ENCODE data around the gene TMEM163. TPM values are rescaled to one million over a fixed set of nuclear protein-coding genes. Genes with fewer than 3 reads are reported as not detected.

TMEM163 gene
- total RNA-seq, 2 donors from 2014 or later, result 0.24 TPM; not detected in 1

GRCh38 chr2:134457353-134457752, 261.4 kb downstream of the TMEM163 start:
- no peak overlapping the region for H3K27ac Mint-ChIP-seq
- Histone ChIP-seq H3K4me3 (ENCODE audit: low read length) (no peak overlapping the region), H3K4me1 (ENCODE audit: control insufficient read depth, insufficient read depth, low read length) (peaks cover 7% of the 10 kb centered on the region), H3K9ac (ENCODE audit: extremely low read depth, low read length, poor library complexity, severe bottlenecking) (no peak overlapping the region), H3K36me3 (ENCODE audit: control insufficient read depth, insufficient read depth, low read length) (peaks cover 6% of the 10 kb centered on the region), H3K27ac (ENCODE audit: low read depth, low read length) (no peak overlapping the region), H3K9me3 (ENCODE audit: control insufficient read depth, low read length) (no peaks in the 10 kb centered on the region), H3K27me3 (ENCODE audit: control insufficient read depth, insufficient read depth, low read length, poor library complexity, severe bottlenecking) (no peaks in the 10 kb centered on the region)
- WGBS, 2 experiments (ENCODE audit: insufficient coverage in 1 of 2, insufficient read length in 1 of 2), result 93 to 94% methylated on average over 7 of the region's 7 CpGs
- no peak overlapping the region for H3K4me3 Mint-ChIP-seq
- no peaks in the 10 kb centered on the region for H3K9me3 Mint-ChIP-seq
- no peak for TF ChIP-seq CTCF (conservative IDR thresholded peaks at IDR 0.05)
- DNase-seq, result peak; percentile 35
- peaks cover 2% of the 10 kb centered on the region for H3K4me1 Mint-ChIP-seq
- H3K27me3 Mint-ChIP-seq (ENCODE audit: insufficient read depth), result no peaks in the 10 kb centered on the region
- no peaks in the 10 kb centered on the region for H3K36me3 Mint-ChIP-seq (ENCODE audit: low read depth)

DNA sequence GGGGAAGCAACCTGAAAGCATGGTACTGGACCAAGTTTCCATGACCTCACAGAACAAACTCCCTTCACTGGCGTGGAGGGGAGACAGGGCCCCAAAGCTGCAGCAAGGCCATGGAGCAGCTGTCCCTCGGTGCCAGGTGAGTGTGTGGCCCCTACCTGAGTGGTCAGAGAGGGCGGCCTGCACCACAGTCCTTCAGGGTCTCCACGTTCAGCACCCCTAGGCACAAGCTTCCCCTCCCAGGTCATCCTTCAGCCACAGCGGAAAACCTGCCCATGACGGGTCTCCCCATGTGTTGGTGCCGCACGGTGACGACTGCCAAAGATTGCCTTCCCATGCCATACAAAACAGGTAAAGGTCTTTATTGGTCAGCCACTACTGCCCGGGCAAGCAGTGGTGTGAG, 263.4 kb downstream of the TMEM163 start:
- DNase-seq, result peak; percentile 16
- Mint-ChIP-seq H3K36me3 (ENCODE audit: low read depth) (no peaks in the 10 kb centered on the region), H3K27ac (no peak overlapping the region), H3K27me3 (ENCODE audit: insufficient read depth) (no peaks in the 10 kb centered on the region), H3K4me3 (no peak overlapping the region), H3K4me1 (peaks cover 4% of the 10 kb centered on the region), H3K9me3 (no peaks in the 10 kb centered on the region)
- WGBS, 2 experiments (ENCODE audit: insufficient coverage in 1 of 2, insufficient read length in 1 of 2), result 95% methylated on average over 10 of the region's 10 CpGs; no CpG with 5 or more reads in 1 of the 2 experiments
- Histone ChIP-seq H3K9me3 (ENCODE audit: control insufficient read depth, low read length) (no peaks in the 10 kb centered on the region), H3K9ac (ENCODE audit: extremely low read depth, low read length, poor library complexity, severe bottlenecking) (no peak overlapping the region), H3K27me3 (ENCODE audit: control insufficient read depth, insufficient read depth, low read length, poor library complexity, severe bottlenecking) (no peaks in the 10 kb centered on the region), H3K4me3 (ENCODE audit: low read length) (no peak overlapping the region), H3K36me3 (ENCODE audit: control insufficient read depth, insufficient read depth, low read length) (peaks cover 6% of the 10 kb centered on the region), H3K27ac (ENCODE audit: low read depth, low read length) (no peak overlapping the region), H3K4me1 (ENCODE audit: control insufficient read depth, insufficient read depth, low read length) (peaks cover 7% of the 10 kb centered on the region)
- TF ChIP-seq CTCF (conservative IDR thresholded peaks at IDR 0.05), result no peak

DNA sequence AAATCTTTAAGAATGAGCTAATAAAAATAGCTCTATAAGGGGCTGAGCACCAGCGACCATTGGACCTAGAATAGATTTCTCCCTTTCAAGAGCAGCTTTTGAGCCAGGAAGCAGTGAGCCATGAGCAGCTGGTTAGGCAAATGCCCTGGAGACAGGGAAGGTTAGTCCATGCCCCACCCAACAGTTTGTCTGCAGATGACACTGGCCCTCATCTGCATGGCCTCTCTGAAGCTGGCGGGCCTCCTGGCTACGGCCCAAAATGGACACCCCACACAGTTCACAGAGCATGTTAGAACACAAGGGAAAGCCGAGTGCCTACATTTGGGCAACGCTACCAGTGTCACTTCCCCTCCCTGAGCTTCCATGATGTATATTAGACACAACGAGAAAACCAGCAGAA, 263.9 kb downstream of the TMEM163 start:
- H3K27me3 ChIP-seq (ENCODE audit: control insufficient read depth, insufficient read depth, low read length, poor library complexity, severe bottlenecking), result no peaks in the 10 kb centered on the region
- Mint-ChIP-seq H3K27me3 (ENCODE audit: insufficient read depth) (no peaks in the 10 kb centered on the region), H3K36me3 (ENCODE audit: low read depth) (peaks cover 2% of the 10 kb centered on the region), H3K9me3 (no peaks in the 10 kb centered on the region), H3K4me1 (peaks cover 3% of the 10 kb centered on the region), H3K27ac (no peak overlapping the region), H3K4me3 (no peak overlapping the region)
- no peak overlapping the region for H3K4me3 ChIP-seq (ENCODE audit: low read length)
- H3K36me3 ChIP-seq (ENCODE audit: control insufficient read depth, insufficient read depth, low read length), result peaks cover 6% of the 10 kb centered on the region
- no peak for TF ChIP-seq CTCF (conservative IDR thresholded peaks at IDR 0.05)
- WGBS, 2 experiments (ENCODE audit: insufficient coverage in 1 of 2, insufficient read length in 1 of 2), result 94 to 95% methylated on average over 4 to 6 of the region's 6 CpGs
- no peak overlapping the region for H3K27ac ChIP-seq (ENCODE audit: low read depth, low read length)
- H3K9me3 ChIP-seq (ENCODE audit: control insufficient read depth, low read length), result no peaks in the 10 kb centered on the region
- peaks cover 7% of the 10 kb centered on the region for H3K4me1 ChIP-seq (ENCODE audit: control insufficient read depth, insufficient read depth, low read length)
- peak; percentile 32 for DNase-seq
- H3K9ac ChIP-seq (ENCODE audit: extremely low read depth, low read length, poor library complexity, severe bottlenecking), result no peak overlapping the region
